ENCODE data around the gene CASP12. TPM values are rescaled to one million over a fixed set of nuclear protein-coding genes. Genes with fewer than 3 reads are reported as not detected.

CASP12 gene
- polyA plus RNA-seq, 3 donors = 0.17 to 0.50 (median 0.34) TPM

GRCh38 chr11:104841185-104841584 lies 57.1 kb downstream of the CASP12 start:
- DNase-seq = no peak

GRCh38 chr11:104837969-104838639 lies 60.2 kb downstream of the CASP12 start:
- no peak for DNase-seq

GRCh38 chr11:104836691-104837090 lies 61.6 kb downstream of the CASP12 start:
- DNase-seq = no peak

Other genes starting within 250 kb of the CASP12 start
- gene CASP4, start 70.1 kb upstream of the CASP12 start, polyA plus RNA-seq (ENCODE audit: insufficient read length in 3 of 3) = 10 to 100 TPM; 18.2 to 23.6 (median 18.5) TPM
- not detected for gene CASP5, start 124.7 kb upstream of the CASP12 start, polyA plus RNA-seq (ENCODE audit: insufficient read length in 3 of 3)
- gene CASP1, start 136.7 kb upstream of the CASP12 start, polyA plus RNA-seq (ENCODE audit: insufficient read length in 3 of 3) = 1 to 10 TPM; 3.3 to 4.9 (median 3.4) TPM
- 1 to 10 TPM; 1.3 to 2.2 (median 2.2) TPM for gene CARD16, start 146.9 kb upstream of the CASP12 start, polyA plus RNA-seq (ENCODE audit: insufficient read length in 3 of 3)
- not detected for gene CARD18, start 241.3 kb upstream of the CASP12 start, polyA plus RNA-seq (ENCODE audit: insufficient read length in 3 of 3)

Measured in renal pelvis (tissue), 4 donors.